Fibroblast of mammary gland (primary cell): ENCODE data around the gene EIF4G3.

Experiments used
- DNase-seq: peaks from one replicate; pipeline ENCODE4 v3.0.0-alpha.2; 2010; ENCODE audit warnings: low read depth
- H3K4me3 ChIP-seq: 2 replicates; pipeline ENCODE4 v1.5.1; 2011; ENCODE audit warnings: low read depth, mild to moderate bottlenecking, low read length, moderate library complexity; ENCODE audit not compliant: control insufficient read depth
- CTCF ChIP-seq: conservative IDR thresholded peaks from 2 replicates; pipeline ENCODE4 v1.5.1; 2011; ENCODE audit warnings: low read depth, low read length, inconsistent platforms; ENCODE audit not compliant: control insufficient read depth, insufficient read depth

EIF4G3 gene

DNA sequence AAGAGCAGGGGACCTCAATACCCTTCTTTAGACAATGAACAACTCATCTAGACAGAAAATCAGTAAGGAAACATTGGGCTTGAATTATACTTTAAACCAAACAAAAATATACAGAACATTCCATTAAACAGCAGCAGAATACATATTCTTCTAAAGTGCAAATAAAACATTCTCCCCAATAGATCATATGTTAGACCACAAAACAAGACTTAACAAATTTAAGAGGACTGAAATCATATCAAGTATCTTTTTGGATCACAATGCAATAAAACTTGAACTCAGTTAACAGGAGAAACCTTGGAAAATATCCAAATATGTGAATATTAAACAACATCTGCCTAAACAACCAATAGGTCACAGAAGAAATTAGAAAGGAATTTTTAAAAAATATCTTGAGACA is 341.9 kb downstream of the EIF4G3 start:
- H3K4me3 ChIP-seq: no peak overlapping the region
- no peak for TF ChIP-seq CTCF
- no peak for DNase-seq

GRCh38 chr1:20834192-20834591 is 342.5 kb downstream of the EIF4G3 start:
- DNase-seq: no peak
- TF ChIP-seq CTCF: no peak
- no peak overlapping the region for H3K4me3 ChIP-seq

- TF ChIP-seq CTCF: no peak
- H3K4me3 ChIP-seq: no peak overlapping the region
- no peak for DNase-seq
Measured at GRCh38 chr1:20830378-20830777, 346.3 kb downstream of the EIF4G3 start.

DNA sequence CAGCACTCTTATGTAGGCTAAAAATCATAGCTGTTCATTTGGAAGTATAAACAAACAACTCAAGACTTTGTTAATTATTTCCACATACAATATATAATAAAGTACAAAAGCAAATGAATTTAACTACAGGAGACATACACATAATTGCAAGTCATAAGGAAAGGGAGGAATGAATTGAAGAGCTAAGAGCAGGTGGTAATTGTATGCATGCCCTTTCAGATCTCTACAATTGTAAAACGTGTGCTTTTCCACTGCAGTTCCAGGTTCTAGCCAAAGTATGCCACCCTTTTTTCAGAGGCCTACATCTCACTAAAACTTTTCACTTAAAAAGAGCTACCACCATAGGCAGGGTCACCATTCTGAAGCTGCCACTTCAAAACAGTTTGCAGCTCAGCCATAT is 346.8 kb downstream of the EIF4G3 start:
- H3K4me3 ChIP-seq: no peak overlapping the region
- TF ChIP-seq CTCF: no peak

GRCh38 chr1:20829531-20829930 is 347.2 kb downstream of the EIF4G3 start:
- TF ChIP-seq CTCF: no peak
- DNase-seq: no peak

More for the DNA sequence above, 346.8 kb downstream of the EIF4G3 start:
- no peak for DNase-seq

DNA sequence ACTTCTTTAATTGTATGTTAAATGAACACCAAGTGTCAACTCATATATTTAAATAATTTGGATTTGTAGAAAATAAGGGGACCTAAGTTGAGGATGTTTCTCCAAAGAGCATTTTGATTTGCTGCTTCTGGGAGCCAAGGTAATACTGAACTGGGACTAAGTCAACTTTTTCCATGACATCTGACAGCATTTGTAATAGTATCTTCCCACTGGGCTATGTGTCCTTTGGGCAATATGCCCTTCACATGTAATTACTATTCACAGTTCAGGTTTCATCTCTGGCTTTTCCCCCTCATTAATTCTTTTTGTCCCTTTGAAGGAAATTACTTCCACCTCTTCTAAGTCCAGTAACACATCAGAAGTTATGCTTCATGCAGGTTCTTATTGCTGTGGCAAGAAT is 352.9 kb downstream of the EIF4G3 start:
- TF ChIP-seq CTCF: no peak
- H3K4me3 ChIP-seq: no peak overlapping the region
- no peak for DNase-seq

More at GRCh38 chr1:20829531-20829930, 347.2 kb downstream of the EIF4G3 start:
- H3K4me3 ChIP-seq: no peak overlapping the region

DNA sequence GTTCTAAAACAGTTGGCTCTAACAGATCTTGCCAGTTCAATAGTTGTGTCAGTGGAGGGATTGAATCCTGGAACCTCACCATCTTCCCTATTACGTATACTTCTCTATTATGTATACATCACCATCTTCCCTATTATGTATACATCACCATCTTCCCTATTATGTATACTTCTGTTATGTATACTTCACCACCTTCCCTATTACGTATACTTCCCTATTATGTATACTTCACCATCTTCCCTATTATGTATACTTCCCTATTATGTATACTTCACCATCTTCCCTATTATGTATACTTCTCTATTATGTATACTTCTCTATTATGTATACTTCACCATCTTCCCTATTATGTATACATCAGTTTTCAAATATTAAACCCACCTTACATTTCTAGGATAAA is 355.2 kb downstream of the EIF4G3 start:
- no peak for DNase-seq
- no peak for TF ChIP-seq CTCF
- no peak overlapping the region for H3K4me3 ChIP-seq
